ENCODE data around the gene DET1.
"Not testable (repeated sequence)": the region's sequence is repeated elsewhere in the genome, so short reads cannot be mapped to it uniquely, and the experiment has no call there.

DET1 gene

GRCh38 chr15:88546248-88547129 is at the start of gene DET1:
DET1 (minus strand) TSS chr15:88546681; CDS start chr15:88531705, 14,976 bp downstream.
- peak; percentile 91 for DNase-seq

DNA sequence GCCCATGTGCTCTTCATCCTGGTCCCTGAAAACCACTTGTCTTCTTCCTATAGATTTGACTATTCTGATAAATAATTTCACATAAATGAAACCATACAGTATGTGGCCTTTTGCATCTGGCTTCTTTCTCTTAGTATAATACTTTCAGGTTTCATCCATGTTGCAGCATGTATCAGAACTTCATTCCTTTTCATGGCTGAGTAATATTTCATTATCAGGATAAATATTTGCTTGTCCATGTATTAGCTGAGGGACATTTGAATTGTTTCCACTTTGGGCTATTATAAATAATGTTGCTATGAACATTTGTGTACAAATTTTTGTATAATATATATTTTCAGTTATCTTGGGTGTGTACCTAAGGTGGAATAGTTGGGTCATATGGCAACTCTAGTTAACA is 44.9 kb upstream of the DET1 start:
- no peak for DNase-seq

DNA sequence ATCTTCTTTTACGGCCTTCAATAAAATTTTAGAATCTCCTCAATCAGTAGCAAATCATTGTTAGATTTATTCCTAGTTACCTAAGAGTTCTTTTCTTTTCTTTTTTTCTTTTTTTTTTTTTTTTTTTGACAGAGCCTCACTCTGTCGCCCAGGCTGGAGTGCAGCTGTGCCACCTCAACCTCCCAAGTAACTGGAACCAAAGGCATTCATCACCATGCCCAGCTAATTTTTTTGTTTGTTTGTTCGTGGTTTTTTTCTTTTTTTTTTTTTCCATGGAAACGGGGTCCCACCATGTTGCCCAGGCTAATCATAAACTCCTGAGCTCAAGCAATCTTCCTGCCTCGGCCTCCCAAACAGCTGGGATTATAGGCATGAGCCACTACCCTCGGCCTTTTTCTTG is 44.3 kb upstream of the DET1 start:
- DNase-seq: no peak

DNA sequence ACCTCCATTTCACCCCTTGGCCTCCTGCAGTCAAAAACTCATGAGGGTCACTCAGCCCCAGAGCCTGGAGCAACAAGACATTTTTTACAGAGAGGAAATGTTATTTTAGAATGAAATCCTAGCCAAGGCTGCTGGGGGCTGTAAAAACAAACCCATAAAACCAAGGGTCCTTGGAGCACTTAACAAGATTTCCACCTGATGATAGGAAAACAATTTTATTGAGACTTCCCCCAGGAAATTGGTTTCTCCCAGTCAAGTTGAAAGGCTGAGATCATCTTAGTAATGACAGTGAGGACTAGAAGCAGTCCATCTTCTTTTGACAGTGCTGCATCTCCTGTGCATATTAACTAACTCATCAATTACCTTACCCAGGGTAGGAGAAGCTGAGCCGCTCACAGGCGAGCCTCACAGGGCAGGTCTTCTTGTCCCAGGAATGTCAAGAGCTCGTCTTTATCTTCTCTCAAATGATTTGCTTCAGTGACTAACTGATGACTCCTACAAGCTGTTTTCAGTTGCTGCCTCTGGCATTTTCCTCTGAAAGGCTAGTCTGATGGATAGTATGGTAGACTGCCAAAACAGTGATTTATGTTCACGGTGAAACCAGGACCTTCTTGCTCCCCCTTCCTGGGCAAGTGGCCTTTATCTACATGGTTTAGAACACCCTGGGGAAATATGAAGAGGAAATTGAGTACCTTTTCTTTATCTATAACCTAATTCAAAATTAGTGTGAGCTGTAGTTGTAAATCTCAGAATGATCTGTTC is 40.1 kb upstream of the DET1 start:
- no peak for DNase-seq

DNA sequence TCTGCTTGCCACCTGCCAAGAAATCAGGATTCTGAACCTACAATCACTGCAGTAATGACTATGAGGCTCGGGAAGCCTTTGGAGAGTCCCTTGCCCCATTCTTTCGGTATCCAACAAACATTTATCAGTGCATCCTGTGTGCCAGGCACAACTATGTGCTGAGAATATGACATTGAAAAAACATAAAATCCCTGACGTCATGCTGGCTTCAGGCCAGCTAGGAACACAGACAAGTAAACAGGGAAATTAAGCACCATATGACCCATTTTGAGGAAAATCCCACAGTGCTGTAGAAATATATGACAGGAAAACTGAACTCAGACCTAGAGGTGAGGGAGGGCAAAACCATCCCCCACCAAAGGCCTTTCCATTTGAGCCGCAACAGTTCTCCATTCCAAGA is 34.1 kb upstream of the DET1 start:
- no peak for DNase-seq

DNA sequence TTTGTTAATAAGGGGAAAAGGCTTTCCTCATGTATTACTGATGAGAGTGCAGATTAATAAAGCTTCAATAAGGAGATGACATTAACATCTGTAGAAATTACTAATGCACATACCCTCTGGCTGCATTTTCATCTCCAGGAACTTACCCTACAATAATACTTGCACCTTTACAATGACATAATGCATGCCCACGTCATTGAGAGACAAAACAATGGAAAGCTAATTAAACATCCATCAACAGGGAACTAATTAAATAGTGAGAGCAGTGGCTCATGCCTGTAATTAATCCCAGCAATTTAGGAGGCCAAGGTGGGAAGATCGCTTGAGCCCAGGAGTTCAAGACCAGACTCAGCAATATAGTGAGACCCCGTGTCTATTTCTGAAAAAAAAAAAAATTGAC is 32.8 kb upstream of the DET1 start:
- no peak for DNase-seq

- DNase-seq: no peak
Observed at GRCh38 chr15:88574655-88575054, 28.2 kb upstream of the DET1 start.

DNA sequence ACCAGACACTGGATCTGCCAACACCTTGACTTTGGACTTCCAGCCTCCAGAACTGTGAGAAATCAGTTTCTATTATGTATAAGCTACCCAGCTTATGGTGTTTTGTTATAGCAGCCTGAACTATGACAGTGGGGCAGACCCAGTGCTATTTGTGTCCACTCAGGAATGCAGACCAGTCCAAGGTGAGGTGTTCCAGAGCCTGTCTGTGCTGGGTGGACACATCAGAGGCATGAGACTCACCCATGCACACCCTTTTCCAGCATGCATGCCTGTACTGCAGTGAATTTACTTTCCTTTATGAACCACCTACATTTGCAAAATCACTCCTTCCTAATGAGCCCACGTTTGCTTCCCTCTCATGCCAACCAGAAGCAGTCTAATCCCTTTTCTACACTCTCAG is 27.6 kb upstream of the DET1 start:
- no peak for DNase-seq

GRCh38 chr15:88571852-88572259 is 25.4 kb upstream of the DET1 start:
- DNase-seq: no peak

DNA sequence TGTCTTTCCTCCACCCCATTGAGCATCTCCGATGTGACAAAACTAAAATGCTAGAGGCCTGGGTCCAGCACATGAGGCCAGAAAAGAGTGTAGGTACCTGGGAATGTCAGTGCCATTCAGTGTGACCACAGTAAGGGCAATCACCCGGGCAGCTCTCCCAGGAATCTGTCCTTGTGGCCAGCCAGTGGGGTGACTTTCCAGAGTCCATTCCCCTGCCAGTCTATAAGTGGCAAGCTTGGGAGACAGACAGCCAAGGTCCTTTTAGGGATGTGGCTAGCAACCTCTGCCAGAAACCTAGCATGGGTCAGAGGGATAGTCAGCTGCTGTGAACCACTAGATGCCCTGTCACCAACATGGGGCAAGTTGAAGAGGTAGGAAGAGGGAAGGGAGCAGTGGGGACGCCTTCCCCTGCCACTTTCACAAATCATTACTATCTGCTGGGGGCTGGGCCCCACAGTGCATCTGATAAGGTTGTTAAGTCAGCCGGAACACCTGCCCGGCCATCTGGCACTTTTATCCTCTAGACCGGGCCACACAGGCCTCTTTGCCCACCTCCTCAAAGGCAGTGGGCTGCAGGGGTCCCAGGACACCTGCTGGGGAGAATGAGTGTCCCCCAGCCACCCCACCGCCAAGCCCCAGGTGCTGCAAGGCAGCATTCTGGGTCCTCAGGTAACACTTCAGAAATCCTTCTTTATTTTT is 24.8 kb upstream of the DET1 start:
- no peak for DNase-seq

DNA sequence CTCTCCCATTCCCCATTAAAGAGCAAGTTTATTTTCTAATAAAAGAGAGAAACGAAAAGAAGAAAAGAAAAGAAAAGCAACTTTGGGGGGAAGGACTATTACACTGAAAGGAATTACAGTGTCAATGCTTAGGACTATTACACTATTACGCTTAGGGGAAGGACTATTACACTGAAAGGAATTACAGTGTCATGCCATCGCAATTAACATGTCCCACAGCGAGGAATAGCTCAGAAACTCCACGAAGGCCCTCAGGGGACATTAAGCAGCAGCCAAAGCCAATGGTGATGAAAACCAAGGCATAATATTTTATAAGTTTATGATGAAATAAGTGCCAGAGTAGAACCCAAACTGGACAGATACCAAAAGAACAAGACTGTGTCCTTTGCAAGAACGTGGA is 22.1 kb upstream of the DET1 start:
- DNase-seq: no peak

DNA sequence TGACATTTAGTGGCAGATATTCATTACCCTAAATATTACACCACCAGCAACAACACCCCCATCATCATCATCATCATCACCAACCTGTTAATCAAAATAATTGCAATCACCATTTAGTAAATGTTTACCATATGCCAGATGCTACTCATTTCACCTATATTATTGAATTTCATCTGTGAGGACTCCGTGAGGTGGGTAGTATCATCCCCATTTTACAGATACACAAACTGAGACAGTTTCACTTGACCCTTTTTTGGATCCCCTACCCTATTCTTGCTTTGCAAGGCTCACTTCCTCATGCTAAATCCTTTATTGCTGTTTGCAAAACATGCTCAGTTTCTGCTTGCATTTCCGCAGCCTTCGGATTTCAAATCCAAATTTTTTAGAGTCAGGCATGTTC is 18.3 kb upstream of the DET1 start:
- no peak for DNase-seq

DNA sequence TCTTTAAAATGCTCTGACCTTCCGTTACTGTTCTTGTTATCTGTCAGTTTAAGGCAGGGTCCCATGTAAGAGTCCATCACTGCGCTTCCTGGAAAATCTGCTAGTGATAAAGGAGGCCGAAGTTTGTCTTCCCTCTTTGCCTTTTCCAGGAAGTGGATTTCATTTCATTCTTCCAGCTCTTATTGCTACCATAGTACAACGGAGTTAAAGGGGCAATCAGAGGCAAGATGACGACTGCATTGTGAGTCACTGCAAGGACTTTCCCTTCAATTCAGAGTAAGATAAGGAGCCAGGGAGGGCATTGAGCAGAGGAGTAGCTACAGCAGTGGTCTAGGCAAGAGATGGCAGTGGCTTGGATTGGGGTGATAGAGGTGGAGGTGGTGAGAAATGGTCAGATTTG is 17.2 kb upstream of the DET1 start:
- no peak for DNase-seq

DNA sequence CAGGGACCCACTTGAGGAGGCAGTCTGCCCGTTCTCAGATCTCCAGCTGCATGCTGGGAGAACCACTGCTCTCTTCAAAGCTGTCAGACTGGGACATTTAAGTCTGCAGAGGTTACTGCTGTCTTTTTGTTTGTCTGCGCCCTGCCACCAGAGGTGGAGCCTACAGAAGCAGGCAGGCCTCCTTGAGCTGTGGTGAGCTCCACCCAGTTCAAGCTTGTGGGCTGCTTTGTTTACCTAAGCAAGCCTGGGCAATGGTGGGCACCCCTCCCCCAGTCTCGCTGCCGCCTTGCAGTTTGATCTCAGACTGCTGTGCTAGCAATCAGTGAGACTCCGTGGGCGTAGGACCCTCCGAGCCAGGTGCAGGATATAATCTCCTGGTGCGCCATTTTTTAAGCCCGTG is 13.1 kb upstream of the DET1 start:
- not testable (repeated sequence) for DNase-seq

DNA sequence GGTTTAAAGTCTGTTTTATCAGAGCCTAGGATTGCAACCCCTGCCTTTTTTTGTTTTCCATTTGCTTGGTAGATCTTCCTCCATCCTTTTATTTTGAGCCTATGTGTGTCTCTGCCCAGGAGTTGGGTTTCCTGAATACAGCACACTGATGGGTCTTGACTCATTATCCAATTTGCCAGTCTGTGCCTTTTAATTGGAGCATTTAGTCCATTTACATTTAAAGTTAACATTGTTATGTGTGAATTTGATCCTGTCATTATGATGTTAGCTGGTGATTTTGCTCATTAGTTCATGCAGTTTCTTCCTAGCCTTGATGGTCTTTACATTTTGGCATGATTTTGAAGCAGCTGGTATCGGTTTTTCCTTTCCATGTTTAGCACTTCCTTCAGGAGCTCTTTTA is 11.5 kb upstream of the DET1 start:
- DNase-seq: not testable (repeated sequence)

DNA sequence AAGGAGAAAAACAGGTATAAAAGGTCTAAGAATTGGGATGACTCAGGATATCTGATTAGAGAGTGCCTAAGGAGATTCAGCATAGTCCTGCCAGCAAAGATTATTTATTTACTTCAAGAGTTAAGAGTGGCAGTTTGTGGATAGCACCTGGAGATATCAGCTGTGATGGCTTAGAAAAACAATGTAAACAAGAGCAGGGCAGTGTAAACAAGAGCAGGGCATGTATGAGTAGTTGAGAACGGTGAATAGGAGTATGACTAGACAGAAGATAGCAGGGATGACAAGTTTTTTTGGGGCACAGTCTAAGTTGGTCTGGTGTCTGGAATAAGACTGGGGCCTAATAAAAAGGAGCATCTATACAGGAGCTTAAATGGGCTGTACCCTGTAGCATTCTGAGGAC is 1.5 kb upstream of the DET1 start:
- not testable (repeated sequence) for DNase-seq

DNA sequence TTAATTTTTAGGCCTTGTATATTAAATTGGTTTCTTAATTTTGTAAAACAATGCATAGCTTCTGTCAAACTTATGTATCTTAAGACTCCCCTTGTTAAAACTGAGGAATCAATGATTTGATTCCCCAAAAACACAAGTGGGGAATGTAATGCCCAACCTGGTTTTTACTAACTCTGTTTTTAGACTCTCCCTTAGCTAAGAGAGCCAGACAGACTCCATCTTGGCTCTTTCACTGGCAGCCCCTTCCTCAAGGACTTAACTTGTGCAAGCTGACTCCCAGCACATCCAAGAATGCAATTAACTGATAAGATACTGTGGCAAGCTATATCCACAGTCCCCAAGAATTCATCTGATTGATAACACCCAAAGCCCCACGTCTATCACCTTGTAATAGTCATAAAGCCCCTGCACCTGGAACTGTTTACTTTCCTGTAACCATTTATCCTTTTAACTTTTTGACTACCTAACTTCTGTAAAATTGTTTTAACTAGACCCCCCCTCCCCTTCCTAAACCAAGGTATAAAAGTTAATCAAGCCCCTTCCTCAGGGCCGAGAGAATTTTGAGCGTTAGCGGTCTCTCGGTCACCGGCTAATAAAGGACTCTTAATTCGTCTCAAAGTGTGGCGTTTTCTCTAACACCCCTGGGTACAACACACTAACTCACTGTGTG is 768 bp downstream of the DET1 start:
- DNase-seq: not testable (repeated sequence)

GRCh38 chr15:88543065-88543776 is 3.3 kb downstream of the DET1 start:
- DNase-seq: no peak

DNA sequence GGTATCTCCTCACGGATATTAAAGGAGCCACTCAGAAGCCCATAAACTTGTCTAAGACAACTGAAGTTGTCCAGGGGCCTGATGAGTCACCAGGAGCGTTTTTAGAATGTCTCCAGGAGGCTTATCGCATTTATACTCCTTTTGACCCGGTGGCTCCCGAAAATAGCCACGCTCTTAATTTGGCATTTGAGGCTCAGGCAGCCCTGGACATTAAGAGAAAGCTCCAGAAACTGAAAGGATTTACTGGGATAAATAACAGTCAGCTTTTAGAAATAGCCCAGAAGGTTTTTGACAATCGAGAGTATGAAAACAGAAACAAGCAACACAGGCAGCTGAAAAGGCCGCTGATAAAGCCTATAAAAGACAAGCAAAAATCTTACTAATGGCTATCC is 4.1 kb downstream of the DET1 start:
- no peak for DNase-seq

DNA sequence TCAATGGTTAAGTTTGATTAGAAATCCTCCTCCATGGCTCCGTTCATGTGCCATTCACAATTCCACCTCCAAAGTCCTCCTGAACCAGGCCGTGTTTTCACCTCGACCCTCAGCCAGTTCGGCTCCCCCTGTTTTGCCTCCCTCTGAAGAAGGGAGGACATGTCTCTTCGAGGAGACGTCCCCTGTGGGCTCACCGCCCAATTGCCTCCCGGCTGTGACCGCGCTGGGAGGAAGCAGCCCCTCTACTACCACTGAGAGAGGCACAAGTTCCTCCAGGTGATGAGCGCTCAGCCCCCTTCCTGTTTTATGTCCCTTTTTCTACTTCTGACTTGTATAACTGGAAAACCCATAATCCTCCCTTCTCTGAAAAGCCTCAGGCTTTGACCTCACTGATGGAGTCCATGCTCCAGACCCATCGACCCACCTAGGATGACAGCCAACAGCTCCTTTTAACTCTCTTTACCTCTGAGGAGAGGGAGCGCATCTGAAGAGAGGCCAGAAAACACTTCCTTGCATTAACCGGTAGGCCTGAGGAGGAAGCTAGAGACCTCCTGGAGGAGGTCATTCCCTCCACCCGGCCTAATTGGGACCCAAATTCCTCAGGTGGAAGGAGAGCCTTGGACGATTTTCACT is 4.7 kb downstream of the DET1 start:
- no peak for DNase-seq

DNA sequence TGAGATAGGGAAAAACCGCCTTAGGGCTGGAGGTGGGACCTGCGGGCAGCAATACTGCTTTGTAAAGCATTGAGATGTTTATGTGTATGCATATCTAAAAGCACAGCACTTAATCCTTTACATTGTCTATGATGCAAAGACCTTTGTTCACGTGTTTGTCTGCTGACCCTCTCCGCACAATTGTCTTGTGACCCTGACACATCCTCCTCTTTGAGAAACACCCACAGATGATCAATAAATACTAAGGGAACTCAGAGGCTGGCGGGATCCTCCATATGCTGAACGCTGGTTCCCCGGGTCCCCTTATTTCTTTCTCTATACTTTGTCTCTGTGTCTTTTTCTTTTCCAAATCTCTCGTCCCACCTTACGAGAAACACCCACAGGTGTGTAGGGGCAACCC is 5.4 kb downstream of the DET1 start:
- not testable (repeated sequence) for DNase-seq

DNA sequence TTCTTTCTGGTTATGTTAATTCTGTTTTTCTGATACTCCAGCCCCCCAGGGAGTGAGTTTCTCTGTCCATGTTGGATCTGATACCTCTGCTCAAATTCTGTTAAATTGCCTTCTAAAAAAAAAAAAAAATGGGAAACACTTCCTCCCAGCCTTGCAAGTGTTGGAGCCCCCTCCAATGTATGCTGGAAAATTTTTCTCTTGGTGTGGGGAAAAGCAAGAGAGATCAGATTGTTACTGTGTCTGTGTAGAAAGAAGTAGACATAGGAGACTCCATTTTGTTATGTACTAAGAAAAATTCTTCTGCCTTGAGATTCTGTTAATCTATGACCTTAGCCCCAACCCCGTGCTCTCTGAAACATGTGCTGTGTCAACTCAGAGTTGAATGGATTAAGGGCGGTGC is 6.1 kb downstream of the DET1 start:
- DNase-seq: not testable (repeated sequence)
